HepG2 (cell line): ENCODE measurements around the gene MLYCD. TPM values are rescaled to one million over a fixed set of nuclear protein-coding genes. Genes with fewer than 3 reads are reported as not detected.

Source experiments
- CC2D1A ChIP-seq: sonication (generic); formaldehyde crosslinking; IDR thresholded peaks from 2 replicates; pipeline ENCODE4 v1.8.1; 2023; ENCODE audit warnings: mild to moderate bottlenecking, missing genetic modification reagents
- HOXA9 ChIP-seq: sonication (generic); formaldehyde crosslinking; IDR thresholded peaks from 2 replicates; pipeline ENCODE4 v1.8.1; 2022; ENCODE audit warnings: missing genetic modification reagents, mild to moderate bottlenecking, moderate library complexity, borderline replicate concordance
- NCOA1 ChIP-seq: sonication (generic); formaldehyde crosslinking; IDR thresholded peaks from 2 replicates; pipeline ENCODE4 v1.9.0; 2021; ENCODE audit warnings: missing genetic modification reagents
- RBM22 ChIP-seq: fragments of 200-400 bp; formaldehyde crosslinking; optimal IDR thresholded peaks from 2 replicates; pipeline ENCODE3; 2017; ENCODE audit warnings: mild to moderate bottlenecking, low read length, moderate library complexity
- SP5 ChIP-seq: IDR thresholded peaks from 2 replicates; pipeline ENCODE4 v1.6.1; 2016; ENCODE audit warnings: low read depth, borderline replicate concordance
- SUZ12 ChIP-seq: fragments of 150-350 bp; IDR thresholded peaks from 2 replicates; pipeline ENCODE4 v1.6.1; 2014; ENCODE audit warnings: low read depth, low read length
- ZNF331 ChIP-seq: sonication (generic); formaldehyde crosslinking; IDR thresholded peaks from 2 replicates; pipeline ENCODE4 v1.4.0; 2020; ENCODE audit warnings: missing genetic modification reagents
- ZNF761 ChIP-seq: sonication (generic); formaldehyde crosslinking; conservative IDR thresholded peaks from 2 replicates; pipeline ENCODE4 v1.4.0; 2020; ENCODE audit warnings: mild to moderate bottlenecking, missing genetic modification reagents
- ZNF776 ChIP-seq: sonication (generic); formaldehyde crosslinking; IDR thresholded peaks from 2 replicates; pipeline ENCODE4 v1.4.0; 2020; ENCODE audit warnings: mild to moderate bottlenecking, missing genetic modification reagents
- polyA plus RNA-seq, 8 experiments: library from polyadenylated mRNA; depleted of rRNA in 3 of 8; stranded (reverse) in 7 of 8; unstranded in 1 of 8; fragments of >200 nt; fragmentation: Illumina TruSeq in 4 of 8; extraction: Trizol in 4 of 8; gene quantifications; 2 replicates each; pipeline versions ENCODE4 v1.2.1 to v1.2.3, GENCODE V29; 2011 to 2016; ENCODE audit warnings: low read depth in 4 of 8, missing spikeins in 1 of 8, mixed read lengths in 1 of 8; ENCODE audit not compliant: insufficient read depth in 1 of 8
- total RNA-seq, 5 experiments: library from RNA; depleted of rRNA; stranded (reverse); fragments of >200 nt; fragmentation: Illumina TruSeq; extraction: Trizol; gene quantifications; 2 replicates each; pipeline ENCODE4 v1.2.3, GENCODE V29; 2016; ENCODE audit warnings: low read depth in 1 of 5
- TF ChIP-seq, protein P1 (sequence below): sonication (generic); formaldehyde crosslinking; IDR thresholded peaks from 2 replicates; pipeline ENCODE4 v1.4.0; 2020; ENCODE audit warnings: missing genetic modification reagents
- TF ChIP-seq, protein P2 (sequence below): sonication (generic); formaldehyde crosslinking; conservative IDR thresholded peaks from 2 replicates; pipeline ENCODE4 v1.4.0; 2020; ENCODE audit warnings: mild to moderate bottlenecking, missing genetic modification reagents, moderate library complexity
- TF ChIP-seq, protein P3 (sequence below): sonication (generic); formaldehyde crosslinking; IDR thresholded peaks from 2 replicates; pipeline ENCODE4 v1.4.0; 2020; ENCODE audit warnings: missing genetic modification reagents
- TF ChIP-seq, protein P4 (sequence below): sonication (generic); formaldehyde crosslinking; IDR thresholded peaks from 2 replicates; pipeline ENCODE4 v1.8.0; 2022; ENCODE audit warnings: mild to moderate bottlenecking, missing genetic modification reagents, moderate library complexity
- TF ChIP-seq, protein P5 (sequence below): sonication (generic); formaldehyde crosslinking; IDR thresholded peaks from 2 replicates; pipeline ENCODE4 v1.5.0; 2020; ENCODE audit warnings: mild to moderate bottlenecking, missing genetic modification reagents, borderline replicate concordance
- TF ChIP-seq, protein P6 (sequence below): sonication (generic); formaldehyde crosslinking; IDR thresholded peaks from 2 replicates; pipeline ENCODE4 v1.5.1; 2020; ENCODE audit warnings: missing genetic modification reagents, mild to moderate bottlenecking, borderline replicate concordance

Gene MLYCD
- total and polyA plus RNA-seq, 2 of the 13 experiments (the other 11 are each of a cell fraction or from before 2014, with no cell fraction given), result 1.8 to 4.0 TPM

DNA sequence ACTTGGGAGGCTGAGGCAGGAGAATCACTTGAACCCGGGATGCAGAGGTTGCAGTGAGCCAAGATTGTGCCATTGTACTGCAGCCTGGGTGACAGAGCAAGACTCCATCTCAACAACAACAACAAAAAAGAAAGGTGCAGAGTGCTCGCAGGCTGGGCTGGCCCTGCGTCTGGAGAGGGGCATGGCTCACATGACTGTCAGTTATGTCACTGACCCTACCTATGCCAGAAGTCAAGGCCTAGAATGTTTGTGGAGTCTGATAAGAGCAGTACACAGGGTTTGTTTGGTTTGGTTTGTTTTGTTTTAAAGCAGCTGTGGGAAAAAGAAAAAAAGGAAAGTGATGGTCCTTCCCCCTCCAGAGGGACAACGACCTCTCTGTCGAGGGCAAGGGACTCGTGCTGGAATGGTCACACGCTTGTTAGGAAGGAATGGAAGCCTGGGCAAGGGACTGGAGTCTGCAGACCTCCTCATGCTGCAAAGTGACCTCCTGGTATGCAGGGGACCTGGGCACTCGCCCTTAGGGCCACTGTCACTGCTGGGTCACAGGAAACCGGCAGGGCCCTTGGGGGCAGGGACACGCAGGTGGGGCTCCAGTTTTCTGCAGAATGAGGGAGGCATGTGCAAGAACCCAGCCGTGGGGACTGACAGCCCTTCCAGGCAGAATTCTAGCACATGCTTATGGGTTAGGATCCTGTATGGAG lies 44.0 kb downstream of the MLYCD start (continued):
- TF ChIP-seq, protein P1, sequence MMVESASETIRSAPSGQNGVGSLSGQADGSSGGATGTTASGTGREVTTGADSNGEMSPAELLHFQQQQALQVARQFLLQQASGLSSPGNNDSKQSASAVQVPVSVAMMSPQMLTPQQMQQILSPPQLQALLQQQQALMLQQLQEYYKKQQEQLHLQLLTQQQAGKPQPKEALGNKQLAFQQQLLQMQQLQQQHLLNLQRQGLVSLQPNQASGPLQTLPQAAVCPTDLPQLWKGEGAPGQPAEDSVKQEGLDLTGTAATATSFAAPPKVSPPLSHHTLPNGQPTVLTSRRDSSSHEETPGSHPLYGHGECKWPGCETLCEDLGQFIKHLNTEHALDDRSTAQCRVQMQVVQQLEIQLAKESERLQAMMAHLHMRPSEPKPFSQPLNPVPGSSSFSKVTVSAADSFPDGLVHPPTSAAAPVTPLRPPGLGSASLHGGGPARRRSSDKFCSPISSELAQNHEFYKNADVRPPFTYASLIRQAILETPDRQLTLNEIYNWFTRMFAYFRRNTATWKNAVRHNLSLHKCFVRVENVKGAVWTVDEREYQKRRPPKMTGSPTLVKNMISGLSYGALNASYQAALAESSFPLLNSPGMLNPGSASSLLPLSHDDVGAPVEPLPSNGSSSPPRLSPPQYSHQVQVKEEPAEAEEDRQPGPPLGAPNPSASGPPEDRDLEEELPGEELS (CRISPR knock-in tag), result peak; percentile 100
- TF ChIP-seq, protein P2, sequence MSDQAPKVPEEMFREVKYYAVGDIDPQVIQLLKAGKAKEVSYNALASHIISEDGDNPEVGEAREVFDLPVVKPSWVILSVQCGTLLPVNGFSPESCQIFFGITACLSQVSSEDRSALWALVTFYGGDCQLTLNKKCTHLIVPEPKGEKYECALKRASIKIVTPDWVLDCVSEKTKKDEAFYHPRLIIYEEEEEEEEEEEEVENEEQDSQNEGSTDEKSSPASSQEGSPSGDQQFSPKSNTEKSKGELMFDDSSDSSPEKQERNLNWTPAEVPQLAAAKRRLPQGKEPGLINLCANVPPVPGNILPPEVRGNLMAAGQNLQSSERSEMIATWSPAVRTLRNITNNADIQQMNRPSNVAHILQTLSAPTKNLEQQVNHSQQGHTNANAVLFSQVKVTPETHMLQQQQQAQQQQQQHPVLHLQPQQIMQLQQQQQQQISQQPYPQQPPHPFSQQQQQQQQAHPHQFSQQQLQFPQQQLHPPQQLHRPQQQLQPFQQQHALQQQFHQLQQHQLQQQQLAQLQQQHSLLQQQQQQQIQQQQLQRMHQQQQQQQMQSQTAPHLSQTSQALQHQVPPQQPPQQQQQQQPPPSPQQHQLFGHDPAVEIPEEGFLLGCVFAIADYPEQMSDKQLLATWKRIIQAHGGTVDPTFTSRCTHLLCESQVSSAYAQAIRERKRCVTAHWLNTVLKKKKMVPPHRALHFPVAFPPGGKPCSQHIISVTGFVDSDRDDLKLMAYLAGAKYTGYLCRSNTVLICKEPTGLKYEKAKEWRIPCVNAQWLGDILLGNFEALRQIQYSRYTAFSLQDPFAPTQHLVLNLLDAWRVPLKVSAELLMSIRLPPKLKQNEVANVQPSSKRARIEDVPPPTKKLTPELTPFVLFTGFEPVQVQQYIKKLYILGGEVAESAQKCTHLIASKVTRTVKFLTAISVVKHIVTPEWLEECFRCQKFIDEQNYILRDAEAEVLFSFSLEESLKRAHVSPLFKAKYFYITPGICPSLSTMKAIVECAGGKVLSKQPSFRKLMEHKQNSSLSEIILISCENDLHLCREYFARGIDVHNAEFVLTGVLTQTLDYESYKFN (CRISPR knock-in tag), result peak; percentile 98
- TF ChIP-seq NCOA1 (CRISPR knock-in tag) (peak; percentile 80; the same call in 1 of the 2 replicates), HOXA9 (CRISPR knock-in tag) (peak; percentile 88; the same call in 1 of the 2 replicates), RBM22 (no peak), SUZ12 (no peak), ZNF761 (CRISPR knock-in tag) (no peak; the same call in 1 of the 2 replicates), ZNF776 (CRISPR knock-in tag) (no peak), CC2D1A (CRISPR knock-in tag) (no peak), ZNF331 (CRISPR knock-in tag) (peak; percentile 98), SP5 (CRISPR knock-in tag) (peak; percentile 97)
- TF ChIP-seq, protein P3, sequence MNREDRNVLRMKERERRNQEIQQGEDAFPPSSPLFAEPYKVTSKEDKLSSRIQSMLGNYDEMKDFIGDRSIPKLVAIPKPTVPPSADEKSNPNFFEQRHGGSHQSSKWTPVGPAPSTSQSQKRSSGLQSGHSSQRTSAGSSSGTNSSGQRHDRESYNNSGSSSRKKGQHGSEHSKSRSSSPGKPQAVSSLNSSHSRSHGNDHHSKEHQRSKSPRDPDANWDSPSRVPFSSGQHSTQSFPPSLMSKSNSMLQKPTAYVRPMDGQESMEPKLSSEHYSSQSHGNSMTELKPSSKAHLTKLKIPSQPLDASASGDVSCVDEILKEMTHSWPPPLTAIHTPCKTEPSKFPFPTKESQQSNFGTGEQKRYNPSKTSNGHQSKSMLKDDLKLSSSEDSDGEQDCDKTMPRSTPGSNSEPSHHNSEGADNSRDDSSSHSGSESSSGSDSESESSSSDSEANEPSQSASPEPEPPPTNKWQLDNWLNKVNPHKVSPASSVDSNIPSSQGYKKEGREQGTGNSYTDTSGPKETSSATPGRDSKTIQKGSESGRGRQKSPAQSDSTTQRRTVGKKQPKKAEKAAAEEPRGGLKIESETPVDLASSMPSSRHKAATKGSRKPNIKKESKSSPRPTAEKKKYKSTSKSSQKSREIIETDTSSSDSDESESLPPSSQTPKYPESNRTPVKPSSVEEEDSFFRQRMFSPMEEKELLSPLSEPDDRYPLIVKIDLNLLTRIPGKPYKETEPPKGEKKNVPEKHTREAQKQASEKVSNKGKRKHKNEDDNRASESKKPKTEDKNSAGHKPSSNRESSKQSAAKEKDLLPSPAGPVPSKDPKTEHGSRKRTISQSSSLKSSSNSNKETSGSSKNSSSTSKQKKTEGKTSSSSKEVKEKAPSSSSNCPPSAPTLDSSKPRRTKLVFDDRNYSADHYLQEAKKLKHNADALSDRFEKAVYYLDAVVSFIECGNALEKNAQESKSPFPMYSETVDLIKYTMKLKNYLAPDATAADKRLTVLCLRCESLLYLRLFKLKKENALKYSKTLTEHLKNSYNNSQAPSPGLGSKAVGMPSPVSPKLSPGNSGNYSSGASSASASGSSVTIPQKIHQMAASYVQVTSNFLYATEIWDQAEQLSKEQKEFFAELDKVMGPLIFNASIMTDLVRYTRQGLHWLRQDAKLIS, result 0 out of 2 replicates have a peak, but pooled peaks have one; percentile 47
- TF ChIP-seq, protein P4, sequence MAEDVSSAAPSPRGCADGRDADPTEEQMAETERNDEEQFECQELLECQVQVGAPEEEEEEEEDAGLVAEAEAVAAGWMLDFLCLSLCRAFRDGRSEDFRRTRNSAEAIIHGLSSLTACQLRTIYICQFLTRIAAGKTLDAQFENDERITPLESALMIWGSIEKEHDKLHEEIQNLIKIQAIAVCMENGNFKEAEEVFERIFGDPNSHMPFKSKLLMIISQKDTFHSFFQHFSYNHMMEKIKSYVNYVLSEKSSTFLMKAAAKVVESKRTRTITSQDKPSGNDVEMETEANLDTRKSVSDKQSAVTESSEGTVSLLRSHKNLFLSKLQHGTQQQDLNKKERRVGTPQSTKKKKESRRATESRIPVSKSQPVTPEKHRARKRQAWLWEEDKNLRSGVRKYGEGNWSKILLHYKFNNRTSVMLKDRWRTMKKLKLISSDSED (CRISPR knock-in tag), result no peak; the same call in 1 of the 2 replicates
- TF ChIP-seq, protein P5, sequence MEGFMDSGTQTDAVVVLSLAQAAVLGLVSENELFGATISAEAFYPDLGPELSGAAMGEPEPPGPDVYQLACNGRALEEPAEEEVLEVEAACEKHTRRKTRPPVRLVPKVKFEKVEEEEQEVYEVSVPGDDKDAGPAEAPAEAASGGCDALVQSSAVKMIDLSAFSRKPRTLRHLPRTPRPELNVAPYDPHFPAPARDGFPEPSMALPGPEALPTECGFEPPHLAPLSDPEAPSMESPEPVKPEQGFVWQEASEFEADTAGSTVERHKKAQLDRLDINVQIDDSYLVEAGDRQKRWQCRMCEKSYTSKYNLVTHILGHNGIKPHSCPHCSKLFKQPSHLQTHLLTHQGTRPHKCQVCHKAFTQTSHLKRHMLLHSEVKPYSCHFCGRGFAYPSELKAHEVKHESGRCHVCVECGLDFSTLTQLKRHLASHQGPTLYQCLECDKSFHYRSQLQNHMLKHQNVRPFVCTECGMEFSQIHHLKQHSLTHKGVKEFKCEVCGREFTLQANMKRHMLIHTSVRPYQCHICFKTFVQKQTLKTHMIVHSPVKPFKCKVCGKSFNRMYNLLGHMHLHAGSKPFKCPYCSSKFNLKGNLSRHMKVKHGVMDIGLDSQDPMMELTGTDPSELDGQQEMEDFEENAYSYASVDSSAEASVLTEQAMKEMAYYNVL, result peak; percentile 96
- TF ChIP-seq, protein P6, sequence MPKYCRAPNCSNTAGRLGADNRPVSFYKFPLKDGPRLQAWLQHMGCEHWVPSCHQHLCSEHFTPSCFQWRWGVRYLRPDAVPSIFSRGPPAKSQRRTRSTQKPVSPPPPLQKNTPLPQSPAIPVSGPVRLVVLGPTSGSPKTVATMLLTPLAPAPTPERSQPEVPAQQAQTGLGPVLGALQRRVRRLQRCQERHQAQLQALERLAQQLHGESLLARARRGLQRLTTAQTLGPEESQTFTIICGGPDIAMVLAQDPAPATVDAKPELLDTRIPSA, result no peak
